Upper lobe of right lung (tissue), 1 donor: ENCODE measurements around the gene GSAP. TPM values are rescaled to one million over a fixed set of nuclear protein-coding genes. Genes with fewer than 3 reads are reported as not detected.

Source experiments
- ATAC-seq: fragments of 200-7000 bp; cut with Tn5 transposase; one replicate; pipeline ENCODE4 v1.9.1; 2020; ENCODE audit warnings: mild to moderate bottlenecking, moderate library complexity
- DNase-seq: peaks from one replicate; pipeline ENCODE4 v3.0.0-alpha.2; 2020
- H3K27ac ChIP-seq: fragments of 200-600 bp; one replicate; pipeline ENCODE4 v1.8.0; 2022
- H3K27me3 ChIP-seq: fragments of 200-600 bp; one replicate; pipeline ENCODE4 v1.8.0; 2022; ENCODE audit warnings: mild to moderate bottlenecking
- H3K36me3 ChIP-seq: fragments of 200-600 bp; one replicate; pipeline ENCODE4 v1.8.0; 2022
- H3K4me1 ChIP-seq: fragments of 200-600 bp; one replicate; pipeline ENCODE4 v1.8.0; 2022
- H3K4me3 ChIP-seq: fragments of 200-600 bp; one replicate; pipeline ENCODE4 v1.8.0; 2022; ENCODE audit warnings: mild to moderate bottlenecking
- H3K9me3 ChIP-seq: fragments of 200-600 bp; one replicate; pipeline ENCODE4 v1.8.0; 2022
- CTCF ChIP-seq: fragments of 200-600 bp; IDR thresholded peaks from one replicate; pipeline ENCODE4 v1.8.0; 2022; ENCODE audit warnings: antibody characterized with exemption
- intact Hi-C: fragments of 100-400 bp; cut with DNase I; formaldehyde crosslinking; loops from one replicate; pipeline ENCODE4 v1.11.0; 2022
- total RNA-seq: library from RNA; stranded (reverse); fragmentation: NEBNext Ultra II Directional; extraction: Animal tissue kit (Norgen Biotek cat#: 25700); gene quantifications from one replicate; pipeline ENCODE4 v1.2.1, GENCODE V29; 2021
- donor health status: DM: no; HTN: yes; CAD: no; lungs with severe emphysema.

The GSAP gene
- total RNA-seq, 1 donor from 2014 or later = 64.9 TPM

DNA sequence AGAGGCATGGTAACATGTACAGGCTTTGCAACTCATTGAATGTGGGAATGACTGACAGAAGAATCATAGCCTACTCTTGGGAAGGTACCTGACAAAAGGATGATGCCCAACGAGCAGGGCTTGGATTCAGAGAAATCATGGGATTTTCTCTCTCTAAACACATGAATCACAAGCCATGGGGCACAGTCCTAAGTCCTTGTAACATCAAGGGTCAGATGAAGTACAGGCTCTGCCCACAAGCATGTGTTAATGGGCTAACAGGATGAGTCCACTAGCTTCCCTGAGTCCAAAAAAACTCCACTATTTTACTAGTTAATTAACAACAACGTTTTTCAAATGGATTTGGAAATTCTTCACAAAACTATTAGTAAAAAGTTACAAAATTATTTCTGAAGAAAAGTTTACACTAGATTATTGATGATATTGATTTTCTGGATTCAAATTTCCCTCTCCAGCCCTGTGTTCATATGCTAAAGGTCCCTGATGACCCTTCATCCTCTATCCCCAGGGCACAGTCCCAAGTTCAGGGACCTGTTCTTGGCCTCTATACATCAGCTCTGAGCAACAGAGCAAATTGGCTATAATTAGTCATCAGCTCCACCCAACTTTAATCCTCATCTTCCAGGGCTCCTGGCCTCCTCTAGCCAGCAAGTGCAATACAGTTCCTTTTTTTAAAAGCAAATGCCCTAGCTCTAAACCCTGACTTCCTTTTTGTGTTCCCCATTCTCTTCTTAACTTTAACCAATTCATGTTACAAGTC is 99.8 kb downstream of the GSAP start:
- TF ChIP-seq CTCF = no peak
- Histone ChIP-seq H3K4me3 (no peak overlapping the region), H3K27me3 (no peaks in the 10 kb centered on the region), H3K27ac (no peak overlapping the region), H3K36me3 (peaks cover 59% of the 10 kb centered on the region), H3K4me1 (peaks cover 3% of the 10 kb centered on the region), H3K9me3 (no peaks in the 10 kb centered on the region)
- DNase-seq (no peak), ATAC-seq (peak; percentile 73)
- intact Hi-C loops = no loop called here

DNA sequence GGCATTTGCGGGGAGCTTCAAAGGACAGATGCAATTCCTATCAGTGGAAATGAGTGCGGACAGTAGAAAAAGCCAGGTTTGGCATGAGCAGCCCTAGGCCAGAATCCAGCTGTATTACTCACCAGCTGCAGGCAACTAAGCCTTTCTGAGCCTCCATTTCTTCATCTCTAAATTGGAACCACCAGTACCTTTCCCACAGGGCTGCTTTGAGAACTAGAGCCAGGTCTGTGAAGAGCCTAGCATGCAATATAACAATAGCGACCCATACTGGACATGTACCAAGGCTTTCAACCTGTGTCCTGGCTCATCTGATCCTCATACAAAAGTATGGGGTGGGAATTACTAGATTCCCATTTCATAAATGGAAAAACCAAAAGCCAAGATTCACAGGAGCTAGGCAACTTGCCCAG is 101.0 kb downstream of the GSAP start:
- H3K4me1 ChIP-seq = peaks cover 3% of the 10 kb centered on the region
- no peak for ATAC-seq
- intact Hi-C loops = no loop called here

GRCh38 chr7:77313876-77314480 is 102.2 kb downstream of the GSAP start:
- no peak for TF ChIP-seq CTCF
- peaks cover 61% of the 10 kb centered on the region for H3K36me3 ChIP-seq
- intact Hi-C loops = no loop called here
- no peaks in the 10 kb centered on the region for H3K9me3 ChIP-seq
- DNase-seq (no peak), ATAC-seq (no peak)
- peaks cover 3% of the 10 kb centered on the region for H3K4me1 ChIP-seq
- H3K27ac ChIP-seq = no peak overlapping the region
- no peak overlapping the region for H3K4me3 ChIP-seq
- no peaks in the 10 kb centered on the region for H3K27me3 ChIP-seq

More for the DNA sequence above, 101.0 kb downstream of the GSAP start:
- Histone ChIP-seq H3K27ac (no peak overlapping the region), H3K36me3 (peaks cover 58% of the 10 kb centered on the region), H3K9me3 (no peaks in the 10 kb centered on the region), H3K4me3 (no peak overlapping the region), H3K27me3 (no peaks in the 10 kb centered on the region)
- TF ChIP-seq CTCF = no peak
- DNase-seq = no peak

DNA sequence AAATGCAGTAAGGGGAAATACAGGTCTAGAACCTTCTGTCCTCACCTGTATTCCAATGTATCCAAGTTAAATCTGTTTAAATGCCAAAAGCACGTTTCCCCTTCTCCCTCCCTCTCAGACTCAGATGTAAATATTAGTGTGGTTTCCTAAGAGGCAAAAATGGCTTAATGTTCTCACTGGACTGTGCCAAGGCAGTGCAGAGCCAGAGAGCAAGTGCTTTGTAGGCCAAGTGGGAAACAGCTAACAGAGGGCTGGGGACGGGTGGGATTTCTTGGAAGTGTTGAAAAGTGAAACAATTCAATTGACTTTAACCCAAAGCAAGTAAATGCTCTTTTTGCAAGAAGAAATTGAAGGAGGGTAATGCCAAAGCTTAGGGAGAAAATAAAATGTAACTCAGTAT is 103.1 kb downstream of the GSAP start:
- Histone ChIP-seq H3K27me3 (no peaks in the 10 kb centered on the region), H3K36me3 (peaks cover 61% of the 10 kb centered on the region), H3K27ac (no peak overlapping the region), H3K4me1 (peaks cover 3% of the 10 kb centered on the region), H3K4me3 (no peak overlapping the region), H3K9me3 (no peaks in the 10 kb centered on the region)
- ATAC-seq (no peak), DNase-seq (no peak)
- TF ChIP-seq CTCF = no peak
- intact Hi-C loops = no loop called here

GRCh38 chr7:77310982-77311381 is 105.2 kb downstream of the GSAP start:
- H3K27me3 ChIP-seq = no peaks in the 10 kb centered on the region
- no peak overlapping the region for H3K27ac ChIP-seq
- DNase-seq (no peak), ATAC-seq (no peak)
- no peak for TF ChIP-seq CTCF
- no peaks in the 10 kb centered on the region for H3K9me3 ChIP-seq
- peaks cover 54% of the 10 kb centered on the region for H3K36me3 ChIP-seq
- H3K4me1 ChIP-seq = no peaks in the 10 kb centered on the region
- intact Hi-C loops = no loop called here
- no peak overlapping the region for H3K4me3 ChIP-seq
